HG02623 (cell line): Measurements from ENCODE around the gene GRIN3A.

Experiments used
- ATAC-seq: cut with Tn5 transposase; IDR thresholded peaks from one replicate; pipeline ENCODE4 v1.9.1; 2021; ENCODE audit warnings: moderate library complexity; ENCODE audit not compliant: unreplicated experiment

Gene GRIN3A

GRCh38 chr9:101530076-101530711 is 208.3 kb downstream of the GRIN3A start:
- peak; percentile 34 for ATAC-seq

DNA sequence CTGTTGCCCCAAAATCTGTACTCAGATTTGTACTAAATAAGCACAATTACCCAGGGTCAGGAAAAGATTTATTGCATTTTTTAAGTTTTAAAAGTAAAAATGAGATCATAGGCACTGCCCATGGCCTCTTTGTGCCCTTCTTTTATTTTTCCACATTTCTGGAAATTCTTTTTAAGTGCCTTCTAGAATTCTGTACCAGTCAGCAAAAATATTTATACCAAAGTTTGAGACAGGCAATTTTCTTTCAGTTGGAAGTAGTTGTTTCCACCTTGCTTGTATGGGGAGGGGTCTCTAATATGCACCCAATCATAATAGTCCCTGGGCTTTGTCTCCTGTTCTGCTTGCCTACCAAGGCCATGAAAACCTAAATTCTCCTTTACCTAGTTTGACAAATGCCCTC is 210.4 kb downstream of the GRIN3A start:
- ATAC-seq = no peak

- no peak for ATAC-seq
Measured at GRCh38 chr9:101527066-101527465, 211.4 kb downstream of the GRIN3A start.

DNA sequence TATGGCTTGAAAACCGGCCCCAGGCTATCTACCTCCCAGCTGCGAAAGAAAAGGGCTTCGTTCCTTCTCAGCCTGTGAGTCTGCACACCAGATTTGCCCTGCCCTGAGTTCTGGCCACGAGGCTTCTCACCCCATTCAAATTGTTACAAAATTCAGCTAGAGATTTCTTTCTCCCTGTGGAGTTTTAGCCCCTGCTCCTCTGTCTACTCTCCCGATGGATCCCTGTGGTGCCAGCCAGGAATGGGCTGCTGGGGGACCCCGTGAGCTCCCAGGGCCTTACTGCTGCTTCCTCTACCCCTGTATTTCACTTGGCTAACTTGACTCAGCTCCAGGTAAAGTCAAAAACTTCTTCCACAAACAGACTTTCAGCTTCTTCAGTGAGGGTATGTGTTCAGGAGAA is 214.1 kb downstream of the GRIN3A start:
- no peak for ATAC-seq
